CD14-positive monocyte (primary cell): ENCODE data around the gene DHRS3. TPM values are rescaled to one million over a fixed set of nuclear protein-coding genes. Genes with fewer than 3 reads are reported as not detected.

Experiments used
- DNase-seq, 3 donors: peaks; one replicate each; pipeline ENCODE4 v3.0.0-alpha.2; 2011 to 2022
- H2AFZ ChIP-seq: 2 replicates; pipeline ENCODE4 v1.6.0; 2012; ENCODE audit warnings: mild to moderate bottlenecking, low read depth, low read length, inconsistent platforms; ENCODE audit not compliant: insufficient read depth, poor library complexity, severe bottlenecking
- H3K27ac ChIP-seq, 2 donors: 1 replicate in 1 of 2; 2 replicates in 1 of 2; pipeline ENCODE4 v1.5.1; 2012 to 2013; ENCODE audit warnings: low read length in 2 of 2, control low read depth in 1 of 2, inconsistent platforms in 1 of 2, low read depth in 1 of 2, mild to moderate bottlenecking in 1 of 2
- H3K27me3 ChIP-seq, 2 donors: one replicate each; pipeline versions ENCODE4 v1.6.0 to v1.6.1; 2011 to 2013; ENCODE audit warnings: low read length in 2 of 2; ENCODE audit not compliant: control insufficient read depth in 2 of 2, insufficient read depth in 2 of 2
- H3K36me3 ChIP-seq, 2 donors: replicated peaks in 1 of 2; 1 replicate in 1 of 2; 2 replicates in 1 of 2; pipeline versions ENCODE4 v1.5.1 to v1.6.1; 2012 to 2013; ENCODE audit warnings: low read length in 2 of 2, control low read depth in 1 of 2, inconsistent platforms in 1 of 2, mild to moderate bottlenecking in 1 of 2; ENCODE audit not compliant: insufficient read depth in 2 of 2, control insufficient read depth in 1 of 2
- H3K4me1 ChIP-seq, 2 donors: 1 replicate in 1 of 2; 2 replicates in 1 of 2; pipeline versions ENCODE4 v1.5.1 to v1.6.1; 2012 to 2013; ENCODE audit warnings: low read length in 2 of 2, control low read depth in 1 of 2, inconsistent platforms in 1 of 2, mild to moderate bottlenecking in 1 of 2, moderate library complexity in 1 of 2; ENCODE audit not compliant: insufficient read depth in 2 of 2, control insufficient read depth in 1 of 2
- H3K4me2 ChIP-seq: replicated peaks from 2 replicates; pipeline ENCODE3; 2012; ENCODE audit warnings: low read length, moderate library complexity, mild to moderate bottlenecking; ENCODE audit not compliant: poor library complexity, severe bottlenecking; ENCODE audit errors: extremely low read depth
- H3K4me3 ChIP-seq, 3 experiments: fragments of 200-600 bp in 1 of 3; sonication (generic) in 1 of 3; replicated peaks in 1 of 3; 1 replicate in 2 of 3; 2 replicates in 1 of 3; pipeline ENCODE4 v1.5.1; 2011 to 2013; ENCODE audit warnings: low read length in 3 of 3, mild to moderate bottlenecking in 3 of 3, control low read depth in 2 of 3, low read depth in 2 of 3, inconsistent platforms in 1 of 3, moderate library complexity in 1 of 3
- H3K79me2 ChIP-seq: 2 replicates; pipeline ENCODE4 v1.6.0; 2012; ENCODE audit warnings: mild to moderate bottlenecking, control low read depth, inconsistent platforms, low read length, moderate library complexity; ENCODE audit not compliant: insufficient read depth
- H3K9ac ChIP-seq: 2 replicates; pipeline ENCODE4 v1.6.0; 2017; ENCODE audit warnings: low read length, mild to moderate bottlenecking; ENCODE audit not compliant: insufficient read depth, poor library complexity, severe bottlenecking
- H3K9me3 ChIP-seq, 2 donors: replicated peaks in 1 of 2; 1 replicate in 1 of 2; 2 replicates in 1 of 2; pipeline versions ENCODE4 v1.5.1 to v1.6.1; 2012 to 2013; ENCODE audit warnings: low read length in 2 of 2, control low read depth in 1 of 2; ENCODE audit not compliant: control insufficient read depth in 1 of 2, insufficient read depth in 1 of 2
- H4K20me1 ChIP-seq: 2 replicates; pipeline ENCODE4 v1.6.0; 2012; ENCODE audit warnings: mild to moderate bottlenecking, low read length, control low read depth, moderate library complexity; ENCODE audit not compliant: insufficient read depth
- H3K27ac Mint-ChIP-seq, 7 donors: one replicate each; pipeline ENCODE4 v1.8.0; 2020; ENCODE audit warnings: mild to moderate bottlenecking in 7 of 7, mixed read lengths in 7 of 7, moderate library complexity in 6 of 7, inconsistent platforms in 2 of 7
- H3K27me3 Mint-ChIP-seq, 3 donors: one replicate each; pipeline ENCODE4 v1.8.0; 2021 to 2022; ENCODE audit warnings: low read depth in 3 of 3, mild to moderate bottlenecking in 3 of 3, mixed read lengths in 3 of 3, moderate library complexity in 3 of 3, inconsistent platforms in 1 of 3
- H3K36me3 Mint-ChIP-seq, 2 donors: one replicate each; pipeline ENCODE4 v1.8.0; 2020; ENCODE audit warnings: mixed read lengths in 2 of 2, inconsistent platforms in 1 of 2, mild to moderate bottlenecking in 1 of 2
- H3K4me1 Mint-ChIP-seq: one replicate; pipeline ENCODE4 v1.8.0; 2020; ENCODE audit warnings: mild to moderate bottlenecking, mixed read lengths
- H3K4me3 Mint-ChIP-seq, 2 donors: one replicate each; pipeline ENCODE4 v1.8.0; 2020; ENCODE audit warnings: mild to moderate bottlenecking in 2 of 2, mixed read lengths in 2 of 2, moderate library complexity in 1 of 2
- H3K9me3 Mint-ChIP-seq, 7 donors: one replicate each; pipeline ENCODE4 v1.8.0; 2020 to 2022; ENCODE audit warnings: mixed read lengths in 7 of 7, mild to moderate bottlenecking in 6 of 7, moderate library complexity in 6 of 7, inconsistent platforms in 2 of 7
- CTCF ChIP-seq: fragments of 200-600 bp; IDR thresholded peaks from one replicate; pipeline ENCODE4 v1.8.0; 2022; ENCODE audit warnings: antibody characterized with exemption, mild to moderate bottlenecking
- WGBS: methylation state at CpG from one replicate; pipeline ENCODE4 v1.1.5; 2013; ENCODE audit warnings: missing lambda C conversion rate; ENCODE audit not compliant: insufficient coverage; 5-methylcytosine and 5-hydroxymethylcytosine counted together
- intact Hi-C, 2 donors: fragments of 100-400 bp; cut with micrococcal nuclease; formaldehyde crosslinking; loops; one replicate each; pipeline versions ENCODE4 v1.15.0 to v1.15.1; 2023
- polyA plus RNA-seq, 3 donors: library from polyadenylated mRNA; depleted of rRNA in 1 of 3; unstranded in 2 of 3; stranded (reverse) in 1 of 3; fragments of 300-500 nt in 2 of 3; fragments of >200 nt in 1 of 3; fragmentation: Illumina TruSeq in 2 of 3; gene quantifications; 1 replicate in 2 of 3; 2 replicates in 1 of 3; pipeline ENCODE4 v1.2.3, GENCODE V29; 2012 to 2021

DHRS3 gene
- polyA plus RNA-seq, 3 donors: 0.23 to 0.59 (median 0.29) TPM

- intact Hi-C loops: loop anchor here (2.0 kb wide), 2 partner anchors 15 to 109 kb away; no protein-coding TSS in a partner anchor
- H3K36me3 Mint-ChIP-seq: peaks cover 5 to 12% of the 10 kb centered on the region in 2 donors
- 2% methylated on average over 18 of the region's 23 CpGs for WGBS
- peak overlapping the region; percentile 96 to 98 for H3K4me3 Mint-ChIP-seq
- Histone ChIP-seq H3K4me3 (peak overlapping the region in 1 of 3 experiments; percentile 81), H3K4me1 (peaks cover 58 to 60% of the 10 kb centered on the region in 2 donors), H2AFZ (peak overlapping the region; percentile 25), H3K36me3 (no peaks in the 10 kb centered on the region), H3K27me3 (peaks cover 0 to 36% of the 10 kb centered on the region in 2 donors), H3K4me2 (peak overlapping the region; percentile 91), H3K79me2 (no peaks in the 10 kb centered on the region), H3K9me3 (no peaks in the 10 kb centered on the region), H3K27ac (no peak overlapping the region), H4K20me1 (no peaks in the 10 kb centered on the region), H3K9ac (no peak overlapping the region)
- peak; percentile 92 for TF ChIP-seq CTCF
- peak overlapping the region in 4 of 7 donors; percentile 28 to 88 (median 66) for H3K27ac Mint-ChIP-seq
- DNase-seq: peak in 2 of 3 donors; percentile 75 to 83
- peaks cover 32 to 47% (median 42%) of the 10 kb centered on the region in 3 donors for H3K27me3 Mint-ChIP-seq
- H3K9me3 Mint-ChIP-seq: peaks cover 0 to 10% (median 5%) of the 10 kb centered on the region in 7 donors
- H3K4me1 Mint-ChIP-seq: peaks cover 50% of the 10 kb centered on the region
Measured at GRCh38 chr1:12619792-12620487, 1.9 kb upstream of the DHRS3 start.

GRCh38 chr1:12618965-12619791, 1.2 kb upstream of the DHRS3 start:
- peaks cover 66 to 67% of the 10 kb centered on the region in 2 donors for H3K4me1 ChIP-seq
- H3K9ac ChIP-seq: peak overlapping the region; percentile 54
- peak overlapping the region in 1 of 2 donors; percentile 25 for H3K27ac ChIP-seq
- peak overlapping the region; percentile 47 to 81 (median 52) for H3K4me3 ChIP-seq
- 3% methylated on average over 18 of the region's 30 CpGs for WGBS
- Mint-ChIP-seq H3K9me3 (peaks cover 0 to 10% (median 5%) of the 10 kb centered on the region in 7 donors), H3K27ac (peak overlapping the region in 6 of 7 donors; percentile 66 to 88 (median 78)), H3K36me3 (peaks cover 7 to 17% of the 10 kb centered on the region in 2 donors), H3K27me3 (peaks cover 34 to 47% (median 45%) of the 10 kb centered on the region in 3 donors), H3K4me1 (peaks cover 57% of the 10 kb centered on the region), H3K4me3 (peak overlapping the region; percentile 96 to 98)
- peaks cover 0 to 36% of the 10 kb centered on the region in 2 donors for H3K27me3 ChIP-seq
- TF ChIP-seq CTCF: no peak
- H4K20me1 ChIP-seq: no peaks in the 10 kb centered on the region
- H3K9me3 ChIP-seq: no peaks in the 10 kb centered on the region
- H3K36me3 ChIP-seq: no peaks in the 10 kb centered on the region
- peak overlapping the region; percentile 40 for H2AFZ ChIP-seq
- H3K4me2 ChIP-seq: peak overlapping the region; percentile 91
- no peaks in the 10 kb centered on the region for H3K79me2 ChIP-seq
- peak; percentile 72 to 79 (median 77) for DNase-seq
- intact Hi-C loops: loop anchor here (2.0 kb wide), 2 partner anchors 14 to 108 kb away; no protein-coding TSS in a partner anchor
